GM18502 (cell line): ENCODE measurements around the gene ODAD4.

Experiments
- ATAC-seq: cut with Tn5 transposase; IDR thresholded peaks from one replicate; pipeline ENCODE4 v1.9.1; 2021; ENCODE audit warnings: mild to moderate bottlenecking; ENCODE audit not compliant: unreplicated experiment, poor library complexity

The ODAD4 gene

DNA sequence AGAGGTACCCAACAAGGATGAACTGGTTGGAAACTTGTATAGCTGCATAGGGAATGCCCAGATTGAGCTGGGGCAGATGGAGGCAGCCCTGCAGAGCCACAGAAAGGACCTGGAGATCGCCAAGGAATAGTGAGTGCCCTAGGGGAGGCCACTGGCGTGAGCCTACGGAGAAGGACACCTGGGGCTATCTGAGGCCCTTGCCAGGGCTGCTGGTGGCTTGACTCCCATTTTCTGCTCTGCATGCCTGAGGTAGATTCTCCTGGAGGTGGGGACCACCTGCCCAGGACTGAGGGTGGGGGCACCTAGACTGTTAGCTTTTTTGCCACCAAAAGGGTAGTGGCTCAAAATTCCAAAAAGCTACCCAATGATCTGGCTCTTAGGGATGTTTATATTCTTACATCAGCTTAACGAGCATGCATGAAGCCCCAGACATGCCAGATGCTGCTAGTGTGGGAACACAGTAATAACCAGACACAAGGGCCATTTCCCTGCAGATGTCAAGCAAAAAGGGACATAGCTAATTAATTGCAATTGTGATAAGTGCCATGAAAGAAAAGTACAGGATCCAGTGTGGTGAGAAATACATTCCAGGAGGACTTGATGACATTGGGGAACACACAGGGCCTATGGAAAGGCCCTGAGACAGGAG lies 8.8 kb downstream of the ODAD4 start:
- no peak for ATAC-seq

DNA sequence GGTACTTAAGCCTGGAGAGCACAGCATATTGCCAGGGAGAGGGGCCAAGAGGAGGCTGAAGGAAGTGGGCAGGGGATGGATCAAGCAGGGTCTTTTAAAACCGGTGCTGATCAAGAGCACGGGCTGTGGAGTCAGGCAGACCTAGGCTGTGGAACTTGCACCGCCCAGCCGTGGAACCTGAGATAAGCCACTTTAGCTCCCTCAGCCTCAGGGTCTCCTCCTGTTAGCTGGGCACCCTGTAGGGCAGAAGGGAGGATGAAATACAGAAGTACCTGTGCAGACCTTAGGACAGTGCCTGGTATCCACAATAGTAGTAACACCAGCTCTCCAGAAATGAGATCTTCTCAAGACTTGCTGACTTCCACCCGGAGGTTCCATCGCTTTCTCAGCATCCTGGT lies 9.3 kb downstream of the ODAD4 start:
- no peak for ATAC-seq

DNA sequence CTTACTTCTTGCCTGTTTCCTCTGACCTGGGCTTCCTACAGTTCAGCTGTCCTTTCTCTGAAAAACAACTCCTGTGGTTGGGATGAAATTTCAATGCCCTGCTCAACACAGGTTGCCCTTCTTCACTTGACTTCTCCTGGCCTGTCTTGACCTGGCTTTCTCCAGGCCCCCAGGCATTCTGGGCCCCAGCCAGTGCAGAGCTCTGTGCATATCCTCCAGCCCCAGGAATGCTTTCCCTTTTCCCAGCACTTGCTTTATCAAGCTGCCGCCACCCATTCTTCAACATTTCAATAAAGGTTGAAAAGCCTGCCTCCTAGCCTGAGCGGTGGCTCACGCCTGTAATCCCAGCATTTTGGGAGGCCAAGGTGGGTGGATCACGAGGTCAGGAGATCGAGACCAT lies 10.8 kb downstream of the ODAD4 start:
- ATAC-seq, result no peak

DNA sequence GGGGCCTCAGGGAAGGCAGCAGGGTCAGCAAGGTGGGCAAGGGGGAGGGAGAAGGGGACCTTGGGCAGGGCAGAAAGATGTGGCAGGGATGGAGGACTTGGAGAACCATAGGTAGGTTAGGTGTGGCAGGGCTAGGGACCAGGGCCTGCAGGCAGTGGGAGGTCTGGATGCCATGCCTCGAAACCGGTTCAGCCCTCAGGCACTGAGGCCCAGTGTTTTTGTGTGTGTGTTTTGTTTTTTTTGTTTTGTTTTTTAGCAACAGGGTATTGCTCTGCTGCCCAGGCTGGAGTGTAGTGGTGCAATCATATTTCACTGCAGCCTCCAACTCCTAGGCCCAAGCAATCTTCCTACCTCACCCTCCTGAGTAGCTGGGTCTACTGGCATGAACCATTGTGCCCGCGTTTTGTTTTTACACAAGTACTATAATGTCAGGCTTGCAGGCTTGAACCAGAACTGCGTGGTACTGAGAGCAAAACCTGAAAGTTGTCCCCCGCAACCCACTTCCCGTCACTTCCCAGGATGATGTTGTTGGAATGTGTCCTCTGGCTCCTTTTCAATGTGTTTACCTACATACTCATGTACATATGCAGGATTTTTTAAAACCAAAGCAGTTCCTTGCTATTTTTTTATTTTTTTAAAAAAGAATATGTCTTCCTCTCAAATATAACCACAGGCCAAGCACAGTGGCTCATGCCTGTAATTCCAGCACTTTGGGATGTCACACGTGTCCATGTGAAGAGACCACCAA lies 12.4 kb downstream of the ODAD4 start:
- ATAC-seq, result no peak

DNA sequence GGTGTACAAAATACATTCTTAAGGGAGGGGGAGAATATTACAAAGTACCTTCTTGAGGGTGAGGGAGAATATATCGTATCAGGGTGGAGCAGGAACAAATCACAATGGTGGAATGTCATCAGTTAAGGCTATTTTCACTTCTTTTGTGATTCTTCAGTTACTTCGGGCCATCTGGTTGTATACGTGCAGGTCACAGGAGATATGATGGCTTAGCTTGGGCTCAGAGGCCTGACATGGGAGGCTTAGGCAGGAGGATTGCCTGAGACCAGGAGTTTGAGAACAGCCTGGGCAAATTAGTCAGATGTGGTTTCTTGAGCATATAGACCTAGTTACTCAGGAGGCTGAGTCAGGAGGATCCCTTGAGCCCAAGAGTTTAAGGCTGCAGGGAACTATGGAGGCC lies 13.1 kb downstream of the ODAD4 start:
- ATAC-seq, result no peak

DNA sequence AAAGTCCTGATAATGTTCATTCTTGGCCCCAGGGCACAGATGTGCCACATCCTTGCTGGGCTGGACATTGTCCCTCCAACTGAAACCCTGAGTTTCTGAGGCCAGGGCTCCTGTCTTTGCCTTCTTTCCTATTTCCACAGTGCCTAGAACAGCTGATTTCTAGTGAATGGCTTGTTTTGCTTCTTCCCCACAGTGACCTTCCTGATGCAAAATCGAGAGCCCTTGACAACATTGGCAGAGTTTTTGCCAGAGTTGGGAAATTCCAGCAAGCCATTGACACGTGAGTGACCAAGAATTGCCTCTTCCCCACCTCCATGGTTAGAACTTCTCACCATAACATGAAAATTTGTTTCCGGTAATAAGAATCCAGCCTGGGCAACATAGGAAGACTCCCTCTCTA lies 14.5 kb downstream of the ODAD4 start:
- no peak for ATAC-seq

DNA sequence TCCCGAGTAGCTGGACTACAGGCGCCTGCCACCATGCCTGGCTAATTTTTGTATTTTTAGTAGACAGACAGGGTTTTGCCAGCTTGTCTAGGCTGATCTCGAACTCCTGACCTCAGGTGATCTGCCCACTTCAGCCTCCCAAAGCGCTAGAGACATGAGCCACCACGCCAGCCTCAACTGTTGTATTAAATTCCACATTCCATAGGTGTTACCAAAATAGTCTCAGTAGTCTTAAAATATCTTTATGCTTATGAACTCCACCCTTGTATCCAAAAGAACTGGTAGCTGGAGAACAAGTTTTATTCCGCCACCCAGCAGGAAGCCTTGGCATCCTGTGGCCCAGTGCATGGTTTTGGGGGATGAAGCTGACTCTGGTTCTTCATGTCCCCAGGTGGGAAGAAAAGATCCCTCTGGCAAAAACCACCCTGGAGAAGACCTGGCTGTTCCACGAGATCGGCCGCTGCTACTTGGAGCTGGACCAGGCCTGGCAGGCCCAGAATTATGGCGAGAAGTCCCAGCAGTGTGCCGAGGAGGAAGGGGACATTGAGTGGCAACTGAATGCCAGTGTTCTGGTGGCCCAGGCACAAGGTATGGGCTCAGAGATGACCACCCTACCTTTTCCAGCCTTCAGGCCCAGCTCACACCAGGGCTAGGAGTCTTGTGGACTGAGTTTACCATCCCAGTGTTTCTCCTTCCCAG lies 18.5 kb downstream of the ODAD4 start:
- ATAC-seq, result no peak

DNA sequence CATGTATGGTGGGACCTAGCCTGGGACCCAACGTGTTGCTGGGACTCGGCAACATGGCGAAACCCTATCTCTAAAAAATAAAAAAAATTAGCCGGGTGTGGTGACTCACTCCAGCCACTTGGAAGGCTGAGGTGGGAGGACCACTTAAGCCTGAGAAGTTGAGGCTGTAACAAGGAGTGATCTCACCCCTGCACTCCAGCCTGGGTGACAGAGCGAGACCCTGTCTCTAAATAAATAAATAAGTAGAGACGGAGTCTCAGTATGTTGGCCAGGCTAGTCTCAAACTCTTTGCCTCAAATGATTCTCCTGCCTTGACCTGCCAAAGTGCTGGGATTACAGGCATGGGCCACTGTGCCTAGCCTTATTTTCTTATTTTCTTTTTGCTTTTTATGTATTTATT lies 26.1 kb downstream of the ODAD4 start:
- ATAC-seq, result no peak

DNA sequence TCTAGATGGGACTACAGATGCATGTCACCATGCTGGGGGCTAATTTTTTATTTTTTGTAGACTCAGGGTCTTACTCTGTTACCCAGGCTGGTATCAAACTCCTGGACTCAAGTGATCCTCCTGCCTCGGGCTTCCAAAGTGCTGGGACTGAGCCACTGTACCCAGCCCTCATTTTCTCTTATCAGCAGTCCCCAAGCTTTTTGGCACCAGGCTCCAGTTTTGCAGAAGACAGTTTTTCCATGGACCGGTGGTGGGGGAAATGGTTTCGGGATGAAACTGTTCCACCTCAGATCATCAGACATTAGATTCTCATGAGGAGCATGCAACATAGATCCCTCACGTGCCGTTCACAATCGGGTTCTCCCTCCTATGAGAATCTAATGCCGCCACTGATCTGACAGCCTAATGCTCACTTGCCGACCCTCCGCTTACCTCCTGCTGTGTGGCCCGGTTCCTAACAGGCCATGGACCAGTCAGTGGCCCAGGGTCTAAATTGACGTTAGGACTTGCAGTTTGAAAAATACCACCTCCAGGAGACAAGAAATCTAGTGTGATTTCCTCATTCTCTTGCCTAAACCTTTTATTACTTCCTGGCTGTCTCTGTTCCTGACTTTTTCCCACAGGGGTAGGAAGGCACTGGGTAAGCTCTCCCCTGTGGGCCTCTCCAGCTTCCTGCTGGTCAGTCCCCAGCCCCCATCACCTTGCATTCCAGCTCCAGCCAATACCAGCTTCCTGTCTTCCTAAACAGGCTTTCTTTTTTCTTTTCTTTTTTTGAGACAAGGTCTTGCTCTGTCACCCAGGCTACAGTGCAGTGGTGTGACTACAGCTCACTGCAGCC lies 26.8 kb downstream of the ODAD4 start:
- ATAC-seq, result no peak

DNA sequence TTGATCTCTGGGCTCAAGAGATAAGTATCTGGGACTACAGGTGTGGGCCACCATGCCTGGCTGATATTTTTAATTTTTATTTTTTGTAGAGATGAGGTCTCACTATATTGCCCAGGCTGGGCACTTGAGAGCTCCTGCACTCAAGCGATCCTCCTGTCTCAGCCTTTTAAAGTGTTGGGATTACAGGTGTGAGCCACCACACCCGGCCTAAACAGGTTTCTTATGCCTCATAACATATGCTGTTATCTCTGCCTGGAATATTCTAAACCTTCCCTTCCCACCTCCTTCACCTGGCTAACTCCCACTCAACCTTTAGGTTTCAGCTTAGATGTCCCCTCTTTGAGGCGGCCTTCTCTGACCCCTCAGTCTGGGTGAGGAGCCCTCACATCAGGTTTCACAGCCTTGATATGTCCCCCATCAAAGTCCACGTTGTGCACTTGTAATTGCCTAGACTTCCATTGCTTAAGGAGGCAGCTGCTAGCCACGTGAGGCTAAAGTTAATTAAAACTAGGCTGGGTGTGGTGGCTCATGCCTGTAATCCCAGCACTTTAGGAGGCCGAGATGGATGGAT lies 27.5 kb downstream of the ODAD4 start:
- no peak for ATAC-seq

DNA sequence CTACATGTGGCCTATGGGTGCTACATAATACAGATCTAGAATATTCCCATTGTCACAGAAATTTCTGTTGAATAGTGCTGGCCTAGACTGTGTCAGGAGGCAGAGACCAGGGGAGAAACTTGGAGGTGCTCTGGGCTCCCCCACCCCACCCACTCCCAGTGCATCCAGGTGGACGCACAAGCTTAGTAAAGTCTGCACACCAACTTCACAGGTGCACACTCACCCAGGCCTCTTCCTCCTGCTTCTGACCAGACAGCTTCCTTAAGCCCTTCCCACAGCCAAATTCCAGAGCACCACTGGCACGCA lies 28.6 kb downstream of the ODAD4 start:
- ATAC-seq, result no peak

DNA sequence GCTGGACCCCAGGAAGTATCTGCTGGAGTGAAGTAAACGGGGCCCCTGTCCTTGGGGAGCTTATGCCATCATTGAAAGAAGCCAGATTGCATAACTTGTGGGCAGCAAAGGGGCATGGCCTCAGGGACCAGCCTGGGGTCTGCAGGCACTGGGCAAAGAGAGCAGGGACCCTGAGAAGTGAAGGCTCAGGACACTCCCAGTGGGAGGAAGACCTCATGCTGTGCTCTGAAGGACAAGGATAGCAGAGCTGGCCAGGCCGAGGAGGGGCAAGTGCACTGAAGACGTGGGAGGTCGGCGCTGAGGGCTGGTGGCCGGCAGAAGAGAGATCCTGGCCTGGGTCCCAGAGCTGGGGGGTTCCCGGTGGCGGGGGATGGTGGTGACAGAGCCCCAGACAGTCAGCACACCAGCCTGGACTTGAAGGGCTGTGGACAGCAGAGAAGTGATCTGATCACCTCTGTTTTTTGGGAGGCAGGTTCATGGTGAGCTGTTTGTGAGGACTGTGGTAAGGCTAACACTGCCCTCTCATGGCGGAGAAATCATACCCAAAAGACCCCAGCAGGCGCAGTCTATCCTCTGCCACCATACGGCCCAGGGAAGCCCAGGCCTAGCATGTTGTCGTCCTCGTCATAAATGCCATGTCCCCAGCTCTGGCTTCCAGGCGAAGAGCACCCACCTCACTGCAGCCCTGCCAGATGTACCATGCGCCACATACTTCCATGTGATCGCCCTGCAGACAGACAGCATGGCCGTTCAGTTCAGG lies 29.1 kb downstream of the ODAD4 start:
- ATAC-seq, result no peak

DNA sequence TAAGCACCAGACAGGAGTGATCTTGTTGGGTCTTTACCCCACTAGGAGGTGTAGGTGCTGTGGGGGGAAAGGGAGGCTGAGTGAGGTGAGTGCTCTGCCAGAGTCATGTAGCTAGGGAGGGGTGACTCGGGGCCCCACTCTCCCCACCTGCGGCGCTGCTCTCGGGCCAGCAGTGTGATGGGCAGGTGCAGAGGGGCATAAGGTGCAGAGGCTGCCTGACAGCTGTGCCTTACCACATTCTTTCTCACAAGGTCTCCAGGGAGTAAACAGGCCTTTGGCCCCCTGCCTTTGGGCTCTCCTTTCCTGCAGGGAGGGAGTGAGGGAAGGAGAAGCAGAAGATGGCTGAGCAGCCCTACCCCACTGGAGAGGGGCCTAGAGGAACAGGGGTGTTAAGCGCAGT lies 31.7 kb downstream of the ODAD4 start:
- no peak for ATAC-seq

DNA sequence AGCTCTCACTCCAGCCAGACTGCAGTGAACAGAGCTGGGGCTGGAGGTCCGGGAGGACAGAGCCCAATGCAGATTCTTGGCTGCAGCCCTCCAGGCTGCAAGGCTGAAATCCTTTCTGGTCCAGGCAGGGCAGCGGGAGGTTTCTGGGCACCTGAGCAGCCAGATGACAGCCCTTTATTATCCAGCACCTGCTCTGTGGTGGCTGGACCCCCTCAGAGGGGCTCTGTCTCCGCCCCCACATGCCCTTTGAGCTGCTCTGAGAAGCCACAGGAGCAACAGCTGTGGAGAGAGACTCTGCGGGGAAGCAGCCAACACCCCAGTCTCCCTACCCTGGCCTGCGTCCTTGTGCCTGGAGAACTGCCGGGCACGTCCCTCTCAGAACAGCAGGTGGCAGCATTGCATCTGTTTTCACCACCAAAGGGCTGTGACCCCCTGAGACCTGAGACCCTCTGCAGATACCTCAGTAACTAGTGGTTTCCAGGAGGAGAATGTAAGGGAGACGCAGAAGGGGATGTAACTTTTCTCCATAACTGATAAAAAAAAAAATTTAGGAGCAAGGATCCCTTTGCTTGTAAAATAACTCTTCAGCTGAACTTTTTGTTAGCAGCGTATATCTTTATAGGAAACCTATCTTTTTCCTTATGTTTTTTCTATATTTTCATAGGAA lies 32.5 kb downstream of the ODAD4 start:
- ATAC-seq, result no peak

DNA sequence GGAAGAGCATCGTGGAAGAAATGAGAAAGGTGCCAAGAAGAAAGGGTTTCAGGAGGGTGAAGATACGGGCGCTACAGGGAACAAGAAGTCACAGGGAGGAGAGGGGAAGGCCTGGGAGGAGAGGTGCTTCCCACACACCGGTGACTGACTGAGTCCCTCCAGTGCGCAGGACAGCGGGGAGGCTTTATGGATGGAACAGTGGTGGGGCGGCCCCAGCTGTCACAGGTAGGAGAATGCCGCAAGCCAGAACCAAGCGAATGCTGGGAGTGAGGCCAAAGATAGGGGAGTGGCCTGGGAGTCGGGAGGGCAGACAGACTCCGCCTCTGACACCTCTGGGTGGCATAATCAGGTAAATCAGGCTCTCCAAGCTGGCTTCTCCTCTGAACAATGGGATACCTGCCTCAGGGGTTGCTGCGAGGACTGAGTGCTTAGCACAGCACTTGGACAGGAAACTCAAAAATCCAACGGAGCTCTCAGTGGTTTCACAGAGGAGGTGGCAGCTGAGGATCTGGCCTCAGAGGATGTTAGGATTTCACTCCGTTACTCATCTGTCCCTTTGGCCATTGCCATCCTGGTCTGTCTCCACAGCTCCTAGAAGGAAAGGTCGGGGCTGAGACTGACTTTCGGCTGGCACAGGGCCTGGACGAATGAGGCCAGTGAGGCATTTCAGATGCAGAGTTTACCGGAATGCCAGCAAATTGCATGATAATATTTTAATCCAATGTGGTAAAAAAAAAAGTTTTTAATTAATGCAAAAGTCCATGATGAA lies 35.5 kb downstream of the ODAD4 start:
- ATAC-seq, result no peak

DNA sequence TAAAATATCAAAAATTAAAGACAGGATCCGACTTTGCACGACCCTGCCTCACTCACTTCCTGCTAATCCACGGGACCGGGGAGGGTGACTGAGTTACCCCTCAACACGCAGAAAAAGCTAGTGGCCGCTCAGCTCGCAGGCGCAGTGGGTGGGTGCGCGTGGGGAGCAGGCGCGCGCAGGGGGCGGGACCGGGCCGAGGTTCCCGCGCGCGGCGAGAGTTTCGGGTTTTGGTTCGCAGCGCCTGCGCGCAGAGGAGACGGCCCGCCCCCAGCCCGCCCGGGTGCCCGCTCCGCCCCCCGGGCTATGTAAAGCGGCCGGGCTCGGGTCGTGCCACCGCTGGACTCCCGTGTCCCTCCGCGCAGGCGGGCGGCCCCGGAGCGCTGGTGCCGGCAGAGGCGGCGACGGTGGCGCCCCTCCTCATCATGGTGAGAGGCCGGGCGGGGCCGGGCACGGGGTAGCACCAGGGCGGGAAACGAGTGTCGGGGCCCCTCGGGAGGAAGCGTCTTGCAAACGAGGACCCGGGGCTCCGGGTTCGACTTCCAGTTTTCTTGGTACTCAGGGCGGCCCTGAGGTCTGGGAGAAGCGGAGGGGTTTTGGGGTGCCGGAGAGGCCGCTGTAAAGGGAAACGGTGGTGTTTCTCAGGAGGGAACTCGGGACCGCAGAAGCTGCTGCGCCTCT lies 36.2 kb downstream of the ODAD4 start, which contains the start of gene CNP:
TSS of gene CNP (plus strand) at position 333 of the 678 bp plus-strand sequence. CDS start at position 423, 90 bp downstream.
- ATAC-seq, result peak; percentile 60

DNA sequence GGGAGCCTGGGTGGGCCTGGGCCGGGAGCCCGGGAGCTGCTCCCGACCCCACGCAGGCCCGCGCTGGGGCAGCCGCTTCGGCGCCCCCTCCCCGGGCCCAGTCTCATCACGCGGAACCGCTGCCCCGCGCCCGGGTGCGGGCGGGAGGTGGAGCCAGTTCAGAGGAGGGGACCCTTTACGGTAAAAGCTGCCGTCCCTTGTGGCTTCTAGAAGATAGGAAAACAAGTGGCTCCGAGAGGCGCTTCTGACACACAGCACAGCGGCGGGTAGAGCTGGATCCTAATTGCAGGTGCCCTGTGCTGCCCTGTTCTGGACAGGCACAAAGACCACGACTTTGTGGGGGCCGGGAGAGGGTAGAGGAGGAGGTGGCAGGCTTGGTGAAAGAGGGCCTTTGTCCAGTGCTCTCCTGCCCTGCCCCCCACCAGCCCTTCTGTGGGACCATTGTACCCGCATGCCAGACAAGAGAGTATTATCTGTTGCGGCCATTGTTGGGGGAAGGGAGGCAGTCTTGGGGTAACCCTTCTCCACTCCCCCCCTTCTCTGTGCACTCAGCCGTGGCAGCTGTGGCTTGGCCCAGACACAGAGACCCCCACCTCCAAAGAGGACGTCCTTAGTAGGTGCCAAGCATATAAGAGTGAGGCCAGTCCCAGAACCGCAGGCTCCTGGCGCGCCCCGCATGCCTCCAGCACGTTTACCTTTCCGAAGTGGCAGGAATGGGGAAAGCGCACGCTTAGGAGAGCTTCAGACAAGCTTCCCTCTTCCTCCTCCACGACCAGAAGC lies 36.9 kb downstream of the ODAD4 start:
- peak; percentile 29 for ATAC-seq
